Measurements from ENCODE around the gene RNASE11. TPM values are rescaled to one million over a fixed set of nuclear protein-coding genes. Genes with fewer than 3 reads are reported as not detected.
A peak's percentile ranks its signal among the peaks of the same experiment; 100 is the strongest.

The RNASE11 gene
- total and polyA plus RNA-seq, 9 of the 15 experiments (the other 6 are each of a cell fraction or from before 2014, with no cell fraction given): 0.16 to 0.29 (median 0.22) TPM; not detected in 6

DNA sequence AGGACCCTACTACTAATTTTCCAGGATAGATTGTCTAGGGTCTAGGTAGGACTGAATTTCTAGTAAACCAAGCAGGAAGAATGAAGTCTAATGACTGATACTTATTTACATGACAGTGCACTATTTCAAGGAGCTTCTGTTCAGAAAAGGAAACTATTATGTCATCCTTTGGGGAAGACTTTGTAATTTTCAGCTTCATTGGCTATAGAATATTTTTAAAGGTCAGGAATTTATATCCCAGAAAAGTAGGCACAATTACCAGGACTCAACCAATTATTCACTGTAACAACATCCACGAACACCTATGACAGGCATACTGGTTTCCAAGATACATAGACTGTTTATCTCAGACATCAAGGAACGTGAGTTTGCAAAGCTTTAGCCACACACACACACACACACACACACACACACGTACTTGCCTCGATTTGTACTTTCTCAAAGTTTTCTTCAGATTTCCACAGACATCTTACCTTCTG, 30.5 kb upstream of the RNASE11 start (continued):
- no peak for TF ChIP-seq ELK1 (CRISPR knock-in tag; IDR thresholded peaks at IDR 0.05)
- peak; percentile 79 to 82 for TF ChIP-seq FOXK2 (conservative IDR thresholded peaks at IDR 0.05 in 1 of 2, IDR thresholded peaks at IDR 0.05 in 1 of 2; ENCODE audit: low read depth in 2 of 2)
- 0 out of 2 replicates have a peak, but pooled peaks have one; percentile 26 for TF ChIP-seq EP400 (IDR thresholded peaks at IDR 0.05)
- 0 out of 2 replicates have a peak, but pooled peaks have one; percentile 27 for TF ChIP-seq CTBP1 (IDR thresholded peaks at IDR 0.05; ENCODE audit: borderline replicate concordance)
- 0 out of 2 replicates have a peak, but pooled peaks have one; percentile 22 for TF ChIP-seq SMARCC2 (IDR thresholded peaks at IDR 0.05; ENCODE audit: low read depth)
- TF ChIP-seq, protein P1, sequence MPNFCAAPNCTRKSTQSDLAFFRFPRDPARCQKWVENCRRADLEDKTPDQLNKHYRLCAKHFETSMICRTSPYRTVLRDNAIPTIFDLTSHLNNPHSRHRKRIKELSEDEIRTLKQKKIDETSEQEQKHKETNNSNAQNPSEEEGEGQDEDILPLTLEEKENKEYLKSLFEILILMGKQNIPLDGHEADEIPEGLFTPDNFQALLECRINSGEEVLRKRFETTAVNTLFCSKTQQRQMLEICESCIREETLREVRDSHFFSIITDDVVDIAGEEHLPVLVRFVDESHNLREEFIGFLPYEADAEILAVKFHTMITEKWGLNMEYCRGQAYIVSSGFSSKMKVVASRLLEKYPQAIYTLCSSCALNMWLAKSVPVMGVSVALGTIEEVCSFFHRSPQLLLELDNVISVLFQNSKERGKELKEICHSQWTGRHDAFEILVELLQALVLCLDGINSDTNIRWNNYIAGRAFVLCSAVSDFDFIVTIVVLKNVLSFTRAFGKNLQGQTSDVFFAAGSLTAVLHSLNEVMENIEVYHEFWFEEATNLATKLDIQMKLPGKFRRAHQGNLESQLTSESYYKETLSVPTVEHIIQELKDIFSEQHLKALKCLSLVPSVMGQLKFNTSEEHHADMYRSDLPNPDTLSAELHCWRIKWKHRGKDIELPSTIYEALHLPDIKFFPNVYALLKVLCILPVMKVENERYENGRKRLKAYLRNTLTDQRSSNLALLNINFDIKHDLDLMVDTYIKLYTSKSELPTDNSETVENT (CRISPR knock-in tag; IDR thresholded peaks at IDR 0.05): no peak
- TF ChIP-seq KDM1A (IDR thresholded peaks at IDR 0.05): peak; percentile 15 to 54; a peak in 2 of 4 replicates
- no peak for TF ChIP-seq NFRKB (IDR thresholded peaks at IDR 0.05; ENCODE audit: low read depth)
- no peak for TF ChIP-seq ZNF778 (CRISPR knock-in tag; IDR thresholded peaks at IDR 0.05)
- TF ChIP-seq SOX6 (IDR thresholded peaks at IDR 0.05): peak; percentile 58
- TF ChIP-seq, protein P2, sequence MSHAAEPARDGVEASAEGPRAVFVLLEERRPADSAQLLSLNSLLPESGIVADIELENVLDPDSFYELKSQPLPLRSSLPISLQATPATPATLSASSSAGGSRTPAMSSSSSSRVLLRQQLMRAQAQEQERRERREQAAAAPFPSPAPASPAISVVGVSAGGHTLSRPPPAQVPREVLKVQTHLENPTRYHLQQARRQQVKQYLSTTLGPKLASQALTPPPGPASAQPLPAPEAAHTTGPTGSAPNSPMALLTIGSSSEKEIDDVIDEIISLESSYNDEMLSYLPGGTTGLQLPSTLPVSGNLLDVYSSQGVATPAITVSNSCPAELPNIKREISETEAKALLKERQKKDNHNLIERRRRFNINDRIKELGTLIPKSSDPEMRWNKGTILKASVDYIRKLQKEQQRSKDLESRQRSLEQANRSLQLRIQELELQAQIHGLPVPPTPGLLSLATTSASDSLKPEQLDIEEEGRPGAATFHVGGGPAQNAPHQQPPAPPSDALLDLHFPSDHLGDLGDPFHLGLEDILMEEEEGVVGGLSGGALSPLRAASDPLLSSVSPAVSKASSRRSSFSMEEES (CRISPR knock-in tag; IDR thresholded peaks at IDR 0.05): no peak
- peak; percentile 66 for TF ChIP-seq ARID1B (IDR thresholded peaks at IDR 0.05)
- no peak for TF ChIP-seq ZNF175 (CRISPR knock-in tag; IDR thresholded peaks at IDR 0.05; ENCODE audit: low read depth)
- TF ChIP-seq OTX1 (CRISPR knock-in tag; IDR thresholded peaks at IDR 0.05): no peak
- no peak for TF ChIP-seq ETS2 (tag; IDR thresholded peaks at IDR 0.05; ENCODE audit: borderline replicate concordance, poor library complexity, severe bottlenecking)
- TF ChIP-seq, protein P3, sequence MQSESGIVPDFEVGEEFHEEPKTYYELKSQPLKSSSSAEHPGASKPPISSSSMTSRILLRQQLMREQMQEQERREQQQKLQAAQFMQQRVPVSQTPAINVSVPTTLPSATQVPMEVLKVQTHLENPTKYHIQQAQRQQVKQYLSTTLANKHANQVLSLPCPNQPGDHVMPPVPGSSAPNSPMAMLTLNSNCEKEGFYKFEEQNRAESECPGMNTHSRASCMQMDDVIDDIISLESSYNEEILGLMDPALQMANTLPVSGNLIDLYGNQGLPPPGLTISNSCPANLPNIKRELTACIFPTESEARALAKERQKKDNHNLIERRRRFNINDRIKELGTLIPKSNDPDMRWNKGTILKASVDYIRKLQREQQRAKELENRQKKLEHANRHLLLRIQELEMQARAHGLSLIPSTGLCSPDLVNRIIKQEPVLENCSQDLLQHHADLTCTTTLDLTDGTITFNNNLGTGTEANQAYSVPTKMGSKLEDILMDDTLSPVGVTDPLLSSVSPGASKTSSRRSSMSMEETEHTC (IDR thresholded peaks at IDR 0.05): no peak
- TF ChIP-seq MAFK (IDR thresholded peaks at IDR 0.05; ENCODE audit: low read length): peak; percentile 63; the same call in 1 of the 2 replicates
- no peak for TF ChIP-seq CBX3 (IDR thresholded peaks at IDR 0.05; ENCODE audit: borderline replicate concordance in 1 of 2, low read length in 2 of 2)
- no peak for TF ChIP-seq ETV1 (tag; conservative IDR thresholded peaks at IDR 0.05; ENCODE audit: low read depth)
- TF ChIP-seq SMARCA4 (IDR thresholded peaks at IDR 0.05): peak; percentile 69

Measured in K562 (cell line).